OCI-LY3 (cell line): ENCODE data around the gene GRIN2D.

Source experiments
- CTCF ChIP-seq: fragments of 200-600, 300-600 bp; sonication (generic); IDR thresholded peaks from 2 replicates; pipeline ENCODE4 v1.5.1; 2014; ENCODE audit warnings: antibody characterized with exemption, low read length, low read depth
- EZH2phosphoT487 ChIP-seq: fragments of 200-600 bp; shearing (Covaris generic); IDR thresholded peaks from 2 replicates; pipeline ENCODE4 v1.6.1; 2018; ENCODE audit warnings: antibody characterized with exemption, mixed run types, low read depth

- no peak for TF ChIP-seq CTCF
- no peak for TF ChIP-seq EZH2phosphoT487
These were observed 48.0 kb downstream of the GRIN2D start for GRCh38 chr19:48441360-48442050.
